ENCODE data around the gene LPCAT3.
"Not testable (repeated sequence)": the region's sequence is repeated elsewhere in the genome, so short reads cannot be mapped to it uniquely, and the experiment has no call there.

Gene LPCAT3

DNA sequence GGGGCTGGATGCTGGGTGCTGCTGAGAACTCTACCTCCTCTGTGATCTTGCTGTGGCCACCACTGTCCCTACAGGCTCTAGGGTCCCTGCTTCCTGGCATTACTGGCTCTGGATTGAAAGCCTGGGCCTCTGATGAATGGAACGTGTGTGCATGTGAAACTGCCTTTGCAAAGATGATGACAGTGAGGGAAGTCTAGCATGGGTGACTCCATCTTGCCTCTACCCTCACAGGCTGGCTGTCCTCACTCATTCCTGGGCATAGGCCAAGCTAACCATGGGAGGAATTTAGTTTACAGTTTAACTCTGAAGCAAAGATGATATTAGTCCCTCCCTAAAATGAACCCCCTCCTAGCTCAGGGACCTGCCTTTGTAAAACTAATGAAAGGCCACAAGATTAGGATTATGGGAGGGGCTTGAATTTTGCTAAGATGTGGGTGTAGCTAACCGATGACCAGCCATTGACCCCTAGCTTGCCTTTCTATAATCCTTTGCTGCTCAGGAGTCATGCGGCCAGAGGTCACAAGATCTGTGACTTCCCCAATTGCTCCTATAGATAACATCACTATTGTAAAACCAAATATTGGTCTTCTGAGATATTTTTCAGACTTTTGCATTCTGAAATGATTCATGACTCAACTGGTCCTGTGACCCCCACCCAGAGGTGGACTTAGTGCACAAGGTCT, 40.0 kb upstream of the LPCAT3 start:
- H3K4me1 Mint-ChIP-seq: peaks cover 24% of the 10 kb centered on the region
- H3K9me3 Mint-ChIP-seq: peaks cover 3% of the 10 kb centered on the region
- H3K27ac Mint-ChIP-seq: no peak overlapping the region
- peaks cover 26% of the 10 kb centered on the region for H3K27me3 Mint-ChIP-seq (ENCODE audit: low read depth, poor library complexity)
- H3K4me3 Mint-ChIP-seq: no peak overlapping the region
- H3K36me3 Mint-ChIP-seq (ENCODE audit: low read depth): no peaks in the 10 kb centered on the region
- DNase-seq: no peak
- TF ChIP-seq, protein P1, sequence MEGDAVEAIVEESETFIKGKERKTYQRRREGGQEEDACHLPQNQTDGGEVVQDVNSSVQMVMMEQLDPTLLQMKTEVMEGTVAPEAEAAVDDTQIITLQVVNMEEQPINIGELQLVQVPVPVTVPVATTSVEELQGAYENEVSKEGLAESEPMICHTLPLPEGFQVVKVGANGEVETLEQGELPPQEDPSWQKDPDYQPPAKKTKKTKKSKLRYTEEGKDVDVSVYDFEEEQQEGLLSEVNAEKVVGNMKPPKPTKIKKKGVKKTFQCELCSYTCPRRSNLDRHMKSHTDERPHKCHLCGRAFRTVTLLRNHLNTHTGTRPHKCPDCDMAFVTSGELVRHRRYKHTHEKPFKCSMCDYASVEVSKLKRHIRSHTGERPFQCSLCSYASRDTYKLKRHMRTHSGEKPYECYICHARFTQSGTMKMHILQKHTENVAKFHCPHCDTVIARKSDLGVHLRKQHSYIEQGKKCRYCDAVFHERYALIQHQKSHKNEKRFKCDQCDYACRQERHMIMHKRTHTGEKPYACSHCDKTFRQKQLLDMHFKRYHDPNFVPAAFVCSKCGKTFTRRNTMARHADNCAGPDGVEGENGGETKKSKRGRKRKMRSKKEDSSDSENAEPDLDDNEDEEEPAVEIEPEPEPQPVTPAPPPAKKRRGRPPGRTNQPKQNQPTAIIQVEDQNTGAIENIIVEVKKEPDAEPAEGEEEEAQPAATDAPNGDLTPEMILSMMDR (IDR thresholded peaks at IDR 0.05): no peak

DNA sequence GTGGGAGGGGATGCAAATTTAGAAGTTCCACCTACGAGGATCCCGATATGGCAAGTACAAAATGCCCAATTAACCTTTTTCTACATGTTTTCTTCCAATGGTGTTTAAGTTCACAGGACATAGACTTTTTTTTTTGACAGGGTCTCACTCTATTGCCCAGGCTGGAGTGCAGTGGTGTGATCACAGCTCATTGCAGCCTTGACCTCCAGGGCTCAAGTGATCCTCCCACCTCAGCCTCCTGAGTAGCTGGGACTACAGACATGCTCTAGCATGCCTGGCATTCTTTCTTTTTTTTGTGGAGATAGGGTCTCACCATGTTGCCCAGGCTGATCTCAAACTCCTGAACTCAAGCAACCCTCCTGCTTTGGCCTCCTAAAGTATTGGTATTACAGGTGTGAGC, 37.5 kb upstream of the LPCAT3 start:
- H3K36me3 Mint-ChIP-seq (ENCODE audit: low read depth); H3K4me3 Mint-ChIP-seq; H3K27ac Mint-ChIP-seq; DNase-seq: not testable (repeated sequence)
- H3K27me3 Mint-ChIP-seq (ENCODE audit: low read depth, poor library complexity): peaks cover 24% of the 10 kb centered on the region
- H3K9me3 Mint-ChIP-seq: peaks cover 19% of the 10 kb centered on the region
- H3K4me1 Mint-ChIP-seq: peaks cover 11% of the 10 kb centered on the region

DNA sequence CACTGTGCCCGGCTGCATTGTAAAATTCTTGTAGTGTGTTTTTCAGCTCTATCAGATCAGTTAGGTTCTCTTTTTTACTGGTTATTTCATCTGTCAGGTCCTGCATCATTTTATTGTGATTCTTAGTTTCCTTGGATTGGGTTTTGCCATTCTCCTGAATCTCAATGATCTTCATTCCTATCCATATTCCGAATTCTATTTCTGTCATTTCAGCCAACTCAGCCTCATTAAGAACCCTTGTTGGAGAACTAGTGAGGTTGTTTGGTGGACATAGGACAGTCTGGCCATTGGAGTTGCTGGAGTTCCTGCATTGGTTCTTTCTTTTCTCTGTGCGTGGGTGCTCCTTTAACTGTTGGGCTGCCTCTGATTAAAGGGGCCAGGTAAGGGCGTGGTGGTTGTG, 36.6 kb upstream of the LPCAT3 start:
- Mint-ChIP-seq H3K4me1 (peaks cover 5% of the 10 kb centered on the region), H3K9me3 (peaks cover 25% of the 10 kb centered on the region), H3K36me3 (ENCODE audit: low read depth) (no peaks in the 10 kb centered on the region), H3K27ac (no peak overlapping the region), H3K4me3 (no peak overlapping the region), H3K27me3 (ENCODE audit: low read depth, poor library complexity) (peaks cover 23% of the 10 kb centered on the region)
- DNase-seq: no peak
- TF ChIP-seq, protein P1 (IDR thresholded peaks at IDR 0.05): no peak

DNA sequence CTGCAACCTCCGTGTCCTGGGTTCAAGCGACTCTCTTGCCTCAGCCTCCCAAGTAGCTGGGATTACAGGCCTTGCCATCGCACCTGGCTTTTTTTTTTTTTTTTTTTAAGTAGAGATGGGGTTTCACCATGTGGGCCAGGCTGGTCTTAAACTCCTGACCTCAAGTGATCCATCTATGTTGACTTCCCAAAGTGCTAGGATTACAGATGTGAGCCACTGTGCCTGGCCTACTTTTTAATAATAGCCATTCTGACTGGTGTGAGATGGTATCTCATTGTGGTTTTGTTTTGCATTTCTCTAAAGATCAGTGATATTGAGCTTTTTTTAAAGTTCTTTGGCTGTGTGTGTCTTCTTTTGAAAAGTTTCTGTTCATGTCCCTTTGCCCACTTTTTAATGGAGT, 31.7 kb upstream of the LPCAT3 start:
- not testable (repeated sequence) for H3K4me1 Mint-ChIP-seq; DNase-seq; H3K4me3 Mint-ChIP-seq; H3K27ac Mint-ChIP-seq; H3K36me3 Mint-ChIP-seq (ENCODE audit: low read depth)
- Mint-ChIP-seq H3K27me3 (ENCODE audit: low read depth, poor library complexity) (peaks cover 16% of the 10 kb centered on the region), H3K9me3 (peaks cover 25% of the 10 kb centered on the region)

DNA sequence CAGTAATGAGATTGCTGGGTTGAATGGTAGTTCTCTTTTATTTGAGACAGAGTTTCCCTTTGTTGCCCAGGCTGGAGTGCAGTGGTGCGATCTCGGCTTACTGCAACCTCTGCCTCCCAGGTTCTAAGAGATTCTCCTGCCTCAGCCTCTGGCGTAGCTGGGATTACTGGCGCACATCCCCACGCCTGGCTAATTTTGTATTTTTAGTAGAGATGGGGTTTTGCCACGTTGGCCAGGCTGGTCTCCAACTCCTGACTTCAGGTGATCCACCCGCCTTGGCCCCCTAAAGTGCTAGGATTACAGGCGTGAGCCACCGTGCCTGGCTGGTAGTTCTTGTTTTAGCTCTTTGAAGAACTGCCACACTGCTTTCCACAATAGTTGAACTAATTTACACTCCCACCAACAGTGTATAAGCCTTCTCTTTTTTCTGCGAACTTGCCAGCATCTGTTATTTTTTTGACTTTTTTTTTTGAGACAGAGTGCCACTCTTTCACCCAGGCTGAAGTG, 31.2 kb upstream of the LPCAT3 start:
- peaks cover 25% of the 10 kb centered on the region for H3K9me3 Mint-ChIP-seq
- H3K27me3 Mint-ChIP-seq (ENCODE audit: low read depth, poor library complexity): peaks cover 16% of the 10 kb centered on the region
- H3K27ac Mint-ChIP-seq; DNase-seq; H3K4me1 Mint-ChIP-seq; H3K36me3 Mint-ChIP-seq (ENCODE audit: low read depth); H3K4me3 Mint-ChIP-seq: not testable (repeated sequence)

DNA sequence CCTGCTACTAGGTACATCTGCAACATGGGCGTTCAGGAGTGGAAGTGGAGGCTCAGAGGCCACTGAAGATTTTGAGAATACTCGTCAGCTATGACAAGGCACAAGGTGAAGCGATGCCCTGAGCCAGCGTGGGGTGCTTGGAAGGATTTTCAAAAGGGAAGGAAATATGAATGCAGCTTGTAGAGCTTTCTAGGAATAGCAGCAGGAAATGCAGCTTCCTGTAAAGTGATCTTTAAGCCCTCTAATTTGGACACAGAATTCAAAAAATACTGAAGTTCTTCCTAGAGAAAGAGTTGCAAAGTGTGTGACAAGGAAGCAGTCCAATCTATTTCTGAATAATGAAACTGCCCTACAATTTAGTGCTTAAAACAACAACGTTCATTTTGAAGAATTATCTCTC, 29.0 kb upstream of the LPCAT3 start:
- no peaks in the 10 kb centered on the region for H3K36me3 Mint-ChIP-seq (ENCODE audit: low read depth)
- TF ChIP-seq, protein P1 (IDR thresholded peaks at IDR 0.05): no peak
- H3K9me3 Mint-ChIP-seq: peaks cover 19% of the 10 kb centered on the region
- no peak overlapping the region for H3K4me3 Mint-ChIP-seq
- peaks cover 8% of the 10 kb centered on the region for H3K27me3 Mint-ChIP-seq (ENCODE audit: low read depth, poor library complexity)
- no peak for DNase-seq
- H3K27ac Mint-ChIP-seq: no peak overlapping the region
- H3K4me1 Mint-ChIP-seq: no peaks in the 10 kb centered on the region

DNA sequence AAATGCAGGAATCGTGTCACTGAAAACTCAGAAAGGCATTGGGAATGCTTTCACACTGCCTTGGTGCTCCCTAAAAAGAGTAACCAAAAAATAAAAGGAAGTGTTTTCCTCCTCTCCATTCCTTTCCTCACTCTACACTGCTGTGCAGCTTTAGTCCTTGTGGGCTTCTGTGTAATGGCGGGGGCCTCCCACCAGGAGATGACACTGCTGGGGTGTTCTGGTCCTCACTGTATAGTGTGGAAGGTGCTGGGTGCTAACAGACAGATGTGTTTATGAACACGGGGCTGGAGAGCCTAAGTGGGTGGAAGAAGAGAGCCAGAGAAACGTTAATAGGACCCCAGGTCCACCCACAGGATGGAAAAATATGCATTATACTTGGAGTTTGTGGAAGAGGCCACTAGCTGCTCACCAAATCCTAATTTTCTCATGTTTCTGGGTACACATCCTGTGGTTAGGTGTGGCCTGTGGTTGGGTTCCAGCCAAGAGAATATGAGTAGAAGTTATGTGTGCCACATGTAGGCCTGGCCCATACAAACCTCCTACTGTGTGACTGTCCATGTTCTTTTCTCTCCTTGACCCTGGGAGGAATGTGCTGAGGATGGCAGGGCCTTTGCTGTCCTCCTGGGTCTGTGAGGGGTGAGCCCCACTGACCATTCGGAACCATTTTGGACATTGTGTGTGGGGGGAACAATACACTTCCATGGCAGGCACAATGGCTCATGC, 28.3 kb upstream of the LPCAT3 start:
- Mint-ChIP-seq H3K27me3 (ENCODE audit: low read depth, poor library complexity) (peaks cover 8% of the 10 kb centered on the region), H3K36me3 (ENCODE audit: low read depth) (no peaks in the 10 kb centered on the region), H3K27ac (no peak overlapping the region), H3K4me3 (no peak overlapping the region), H3K4me1 (no peaks in the 10 kb centered on the region), H3K9me3 (peaks cover 14% of the 10 kb centered on the region)
- TF ChIP-seq, protein P1 (IDR thresholded peaks at IDR 0.05): no peak
- no peak for DNase-seq
